OCI-LY7 (cell line): ENCODE results near the gene SYT13. TPM values are rescaled to one million over a fixed set of nuclear protein-coding genes. Genes with fewer than 3 reads are reported as not detected.

Experiments used
- Bru-seq: library from RNA; stranded (reverse); fragments of 400-500 nt; gene quantifications from one replicate; lab custom pipeline; 2021; lab: Mats Ljungman, UMichigan
- BruChase-seq, 2 experiments: library from RNA; stranded (reverse); fragments of 400-500 nt; gene quantifications; one replicate each; lab custom pipeline; 2021; lab: Mats Ljungman, UMichigan
- BruUV-seq: library from RNA; stranded (reverse); fragments of 400-500 nt; replicated peaks from 2 replicates; lab custom pipeline; 2021; lab: Mats Ljungman, UMichigan
- CTCF ChIA-PET: fragments of 300-600 bp; sonication (Branson Sonifier 250); formaldehyde crosslinking; loops from one replicate; lab custom pipeline; 2022; ENCODE audit warnings: antibody characterized with exemption; ENCODE audit not compliant: unreplicated experiment; lab: Charles Lee
- POLR2A ChIA-PET: fragments of 300-600 bp; sonication (Branson Sonifier 250); formaldehyde crosslinking; loops from one replicate; lab custom pipeline; 2022; ENCODE audit warnings: antibody characterized with exemption; lab: Charles Lee
- DNase-seq: peaks from one replicate; pipeline ENCODE4 v3.0.0-alpha.2; 2015; ENCODE audit warnings: low spot score
- H2AFZ ChIP-seq: fragments of 200-600 bp; sonication (generic), shearing (Covaris generic); 2 replicates; pipeline ENCODE4 v1.6.1; 2014; ENCODE audit warnings: mild to moderate bottlenecking, antibody characterized with exemption, low read length, moderate library complexity
- H3K27ac ChIP-seq: fragments of 200-600 bp; sonication (generic); 2 replicates; pipeline ENCODE4 v1.5.1; 2014; ENCODE audit warnings: mixed run types, low read depth, mild to moderate bottlenecking, moderate library complexity, low read length, inconsistent platforms; ENCODE audit not compliant: poor library complexity, severe bottlenecking
- H3K36me3 ChIP-seq: fragments of 200-600 bp; sonication (generic); 2 replicates; pipeline ENCODE4 v1.6.1; 2014; ENCODE audit warnings: mild to moderate bottlenecking, antibody characterized with exemption, low read length, moderate library complexity, mixed read lengths; ENCODE audit not compliant: insufficient read depth
- H3K4me1 ChIP-seq: fragments of 200-600 bp; sonication (generic); 2 replicates; pipeline ENCODE4 v1.5.1; 2014; ENCODE audit warnings: mild to moderate bottlenecking, low read length; ENCODE audit not compliant: insufficient read depth, poor library complexity, severe bottlenecking
- H3K4me2 ChIP-seq: fragments of 200-600 bp; sonication (generic); 2 replicates; pipeline ENCODE4 v1.6.1; 2014; ENCODE audit warnings: mild to moderate bottlenecking, low read length
- H3K4me3 ChIP-seq: fragments of 200-600 bp; sonication (generic); 2 replicates; pipeline ENCODE4 v1.5.1; 2014; ENCODE audit warnings: mild to moderate bottlenecking, low read depth, low read length; ENCODE audit not compliant: poor library complexity, severe bottlenecking
- H3K79me2 ChIP-seq: fragments of 200-600 bp; sonication (generic); 2 replicates; pipeline ENCODE4 v1.6.1; 2016; ENCODE audit warnings: low read depth, mild to moderate bottlenecking, low read length, moderate library complexity, mixed read lengths; ENCODE audit not compliant: insufficient read depth
- H3K9me2 ChIP-seq: fragments of 200-600 bp; sonication (generic); 2 replicates; pipeline ENCODE4 v1.6.1; 2016; ENCODE audit warnings: mild to moderate bottlenecking, low read length, mixed read lengths; ENCODE audit not compliant: insufficient read depth
- H3K9me3 ChIP-seq: fragments of 200-600 bp; sonication (generic); 2 replicates; pipeline ENCODE4 v1.6.1; 2014; ENCODE audit warnings: mild to moderate bottlenecking, mixed run types, low read length, mixed read lengths
- H4K20me1 ChIP-seq: fragments of 200-600 bp; sonication (generic); 2 replicates; pipeline ENCODE4 v1.6.1; 2014; ENCODE audit warnings: mild to moderate bottlenecking, antibody characterized with exemption, low read length, moderate library complexity, mixed read lengths; ENCODE audit not compliant: insufficient read depth
- CTCF ChIP-seq: fragments of 200-600 bp; sonication (generic); conservative IDR thresholded peaks from 2 replicates; pipeline ENCODE4 v1.5.1; 2014; ENCODE audit warnings: mild to moderate bottlenecking, antibody characterized with exemption, low read length, moderate library complexity, mixed read lengths
- EZH2phosphoT487 ChIP-seq: fragments of 200-600 bp; sonication (generic); IDR thresholded peaks from 2 replicates; pipeline ENCODE4 v1.6.1; 2018; ENCODE audit warnings: low read depth, borderline replicate concordance, mild to moderate bottlenecking, mixed run types, antibody characterized with exemption, low read length, moderate library complexity, mixed read lengths
- intact Hi-C: fragments of 100-400 bp; cut with micrococcal nuclease; formaldehyde crosslinking; loops from one replicate; pipeline ENCODE4 v1.10.0; 2022; ENCODE audit not compliant: unreplicated experiment
- long read RNA-seq: library from polyadenylated mRNA; stranded (forward); transcript quantifications from one replicate; pipeline ENCODE4 v2.0.0, GENCODE V29; 2022
- total RNA-seq, 2 experiments: library from RNA; depleted of rRNA in 1 of 2; stranded (reverse); fragments of >200 nt in 1 of 2; shearing (Covaris generic) in 1 of 2; gene quantifications; 2 replicates each; pipeline ENCODE4 v1.2.3, GENCODE V29; 2014 to 2022

The SYT13 gene, protein sequence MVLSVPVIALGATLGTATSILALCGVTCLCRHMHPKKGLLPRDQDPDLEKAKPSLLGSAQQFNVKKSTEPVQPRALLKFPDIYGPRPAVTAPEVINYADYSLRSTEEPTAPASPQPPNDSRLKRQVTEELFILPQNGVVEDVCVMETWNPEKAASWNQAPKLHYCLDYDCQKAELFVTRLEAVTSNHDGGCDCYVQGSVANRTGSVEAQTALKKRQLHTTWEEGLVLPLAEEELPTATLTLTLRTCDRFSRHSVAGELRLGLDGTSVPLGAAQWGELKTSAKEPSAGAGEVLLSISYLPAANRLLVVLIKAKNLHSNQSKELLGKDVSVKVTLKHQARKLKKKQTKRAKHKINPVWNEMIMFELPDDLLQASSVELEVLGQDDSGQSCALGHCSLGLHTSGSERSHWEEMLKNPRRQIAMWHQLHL
- total RNA-seq (2014; rRNA removed; shearing (Covaris generic)) = not detected in 2 replicates
- not detected in 2 replicates for total RNA-seq (2022)
- not detected for Bru-seq, nascent RNA
- not detected for BruChase-seq, experiment 1, labeled RNA remaining after a 6-hour chase
- percentile 3 among the genes with signal in this experiment for BruChase-seq, experiment 2, labeled RNA remaining after a 2-hour chase
- long read RNA-seq = 0 reads

DNA sequence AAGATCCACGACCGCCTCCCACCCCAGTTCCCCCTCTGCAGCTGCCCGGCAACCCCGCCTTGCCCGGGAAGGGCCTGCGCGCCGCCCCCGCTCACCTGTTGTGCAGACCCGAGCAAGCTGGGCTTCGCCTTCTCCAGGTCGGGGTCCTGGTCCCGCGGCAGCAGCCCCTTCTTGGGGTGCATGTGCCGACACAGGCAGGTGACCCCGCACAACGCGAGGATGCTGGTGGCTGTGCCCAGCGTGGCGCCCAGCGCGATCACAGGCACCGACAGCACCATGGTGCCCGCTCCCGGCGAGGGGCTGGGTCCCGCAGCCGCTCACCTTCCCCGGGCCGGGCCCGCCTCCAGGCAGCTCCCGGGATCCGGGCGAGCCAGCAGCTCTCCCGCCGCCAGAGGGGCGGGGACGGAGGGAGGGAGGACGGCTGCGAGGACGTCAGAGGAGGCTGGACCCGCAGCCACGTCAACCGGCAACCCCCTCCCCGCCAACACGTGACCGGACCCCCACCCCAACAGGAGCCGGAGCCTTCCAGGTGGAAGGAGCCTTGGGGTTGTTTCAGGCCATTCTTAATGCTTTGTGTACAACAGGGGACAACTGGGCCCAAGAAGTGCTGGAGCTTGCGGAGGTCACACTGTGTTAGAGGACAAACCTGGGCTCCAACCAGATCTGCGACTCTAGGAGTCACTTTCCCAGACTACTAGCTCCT lies at the start of gene SYT13:
SYT13 (minus strand) TSS at position 412 of the 703 bp plus-strand sequence; CDS start at position 278, 134 bp downstream.
- Histone ChIP-seq H3K79me2 (no peaks in the 10 kb centered on the region), H3K36me3 (no peaks in the 10 kb centered on the region), H3K27ac (no peak within 1 kb of the TSS), H2AFZ (no peak within 1 kb of the TSS), H3K9me3 (no peaks in the 10 kb centered on the region), H3K9me2 (no peaks in the 10 kb centered on the region), H3K4me2 (no peak within 1 kb of the TSS), H3K4me1 (no peaks in the 10 kb centered on the region), H3K4me3 (no peak within 1 kb of the TSS), H4K20me1 (no peaks in the 10 kb centered on the region)
- CTCF ChIA-PET = no interaction called here
- no peak for TF ChIP-seq EZH2phosphoT487
- no peak for TF ChIP-seq CTCF
- DNase-seq = no peak
- POLR2A ChIA-PET = no interaction called here
- no TSS peak for BruUV-seq
- intact Hi-C loops = no loop called here

GRCh38 chr11:45335434-45335833 lies 49.3 kb upstream of the SYT13 start:
- Histone ChIP-seq H3K4me1 (peaks cover 39% of the 10 kb centered on the region), H3K79me2 (no peaks in the 10 kb centered on the region), H3K9me2 (no peaks in the 10 kb centered on the region), H3K27ac (no peak overlapping the region), H3K36me3 (no peaks in the 10 kb centered on the region), H3K4me2 (no peak overlapping the region), H4K20me1 (no peaks in the 10 kb centered on the region), H3K4me3 (no peak overlapping the region), H2AFZ (no peak overlapping the region; the same call in 1 of the 2 replicates), H3K9me3 (no peaks in the 10 kb centered on the region)
- ChIA-PET CTCF (interaction anchor here (0.6 kb wide), 1 partner anchor 601 kb away, joined by 5 read pairs; no protein-coding TSS in a partner anchor), POLR2A (no interaction called here)
- TF ChIP-seq EZH2phosphoT487 = no peak
- no peak for TF ChIP-seq CTCF
- intact Hi-C loops = loop anchor here (5.0 kb wide), 1 partner anchor 408 kb away; no protein-coding TSS in a partner anchor
- no peak for DNase-seq
- BruUV-seq = no TSS peak
